Measurements from ENCODE around the gene TRAF3.
"Not testable (repeated sequence)": the region's sequence is repeated elsewhere in the genome, so short reads cannot be mapped to it uniquely, and the experiment has no call there.

TRAF3 gene

GRCh38 chr14:102926104-102926503 lies 148.9 kb downstream of the TRAF3 start:
- TF ChIP-seq EZH2 (IDR thresholded peaks at IDR 0.05; ENCODE audit: borderline replicate concordance, low read length) (no peak), CTCF (IDR thresholded peaks at IDR 0.05; ENCODE audit: low read length) (no peak)
- no peaks in the 10 kb centered on the region; the same call in 1 of the 2 replicates for H3K36me3 ChIP-seq (ENCODE audit: insufficient read depth, low read length)
- no peak overlapping the region for H3K9ac ChIP-seq (ENCODE audit: low read length)
- peaks cover 37% of the 10 kb centered on the region for H3K4me1 ChIP-seq (ENCODE audit: insufficient read depth, low read length, severe bottlenecking)
- no peak overlapping the region for H3K4me3 ChIP-seq (ENCODE audit: low read depth, low read length, poor library complexity, severe bottlenecking)
- H3K9me3 ChIP-seq (ENCODE audit: low read length) = no peaks in the 10 kb centered on the region
- no peaks in the 10 kb centered on the region for H3K27me3 ChIP-seq (ENCODE audit: insufficient read depth, low read length)
- no peaks in the 10 kb centered on the region for H3K9me2 ChIP-seq (ENCODE audit: low read depth, low read length)
- H3K4me2 ChIP-seq (ENCODE audit: low read length) = no peak overlapping the region; the same call in 1 of the 2 replicates
- H2AFZ ChIP-seq (ENCODE audit: low read length) = no peak overlapping the region
- H3F3A ChIP-seq (ENCODE audit: insufficient read depth, low read length) = no peaks in the 10 kb centered on the region
- H3K79me2 ChIP-seq (ENCODE audit: insufficient read depth, low read length) = no peaks in the 10 kb centered on the region
- no peak overlapping the region for H3K27ac ChIP-seq (ENCODE audit: low read depth, low read length, poor library complexity, severe bottlenecking)
- no peaks in the 10 kb centered on the region for H4K20me1 ChIP-seq (ENCODE audit: insufficient read depth, low read length)

- H3K4me1 ChIP-seq (ENCODE audit: insufficient read depth, low read length, severe bottlenecking) = peaks cover 44% of the 10 kb centered on the region
- H3K27me3 ChIP-seq (ENCODE audit: insufficient read depth, low read length); H3F3A ChIP-seq (ENCODE audit: insufficient read depth, low read length); H3K36me3 ChIP-seq (ENCODE audit: insufficient read depth, low read length); H3K9ac ChIP-seq (ENCODE audit: low read length); H3K9me3 ChIP-seq (ENCODE audit: low read length); H3K4me3 ChIP-seq (ENCODE audit: low read depth, low read length, poor library complexity, severe bottlenecking); H3K9me2 ChIP-seq (ENCODE audit: low read depth, low read length); H2AFZ ChIP-seq (ENCODE audit: low read length); H3K79me2 ChIP-seq (ENCODE audit: insufficient read depth, low read length); H4K20me1 ChIP-seq (ENCODE audit: insufficient read depth, low read length); H3K4me2 ChIP-seq (ENCODE audit: low read length); H3K27ac ChIP-seq (ENCODE audit: low read depth, low read length, poor library complexity, severe bottlenecking): not testable (repeated sequence)
These were observed 149.6 kb downstream of the TRAF3 start for GRCh38 chr14:102926840-102927239.

- peak overlapping the region; percentile 57; the same call in 1 of the 2 replicates for H3K4me2 ChIP-seq (ENCODE audit: low read length)
- no peaks in the 10 kb centered on the region for H3K9me2 ChIP-seq (ENCODE audit: low read depth, low read length)
- no peak overlapping the region for H3K9ac ChIP-seq (ENCODE audit: low read length)
- peaks cover 46% of the 10 kb centered on the region for H3K4me1 ChIP-seq (ENCODE audit: insufficient read depth, low read length, severe bottlenecking)
- no peaks in the 10 kb centered on the region for H4K20me1 ChIP-seq (ENCODE audit: insufficient read depth, low read length)
- no peaks in the 10 kb centered on the region for H3K27me3 ChIP-seq (ENCODE audit: insufficient read depth, low read length)
- H3K79me2 ChIP-seq (ENCODE audit: insufficient read depth, low read length) = no peaks in the 10 kb centered on the region
- H3K4me3 ChIP-seq (ENCODE audit: low read depth, low read length, poor library complexity, severe bottlenecking) = peak overlapping the region; percentile 52
- H3K36me3 ChIP-seq (ENCODE audit: insufficient read depth, low read length) = no peaks in the 10 kb centered on the region
- H3K9me3 ChIP-seq (ENCODE audit: low read length) = no peaks in the 10 kb centered on the region
- H3F3A ChIP-seq (ENCODE audit: insufficient read depth, low read length) = no peaks in the 10 kb centered on the region
- H2AFZ ChIP-seq (ENCODE audit: low read length) = no peak overlapping the region
- H3K27ac ChIP-seq (ENCODE audit: low read depth, low read length, poor library complexity, severe bottlenecking) = no peak overlapping the region
- TF ChIP-seq CTCF (IDR thresholded peaks at IDR 0.05; ENCODE audit: low read length) (no peak), EZH2 (IDR thresholded peaks at IDR 0.05; ENCODE audit: borderline replicate concordance, low read length) (no peak)
These were observed 150.2 kb downstream of the TRAF3 start for GRCh38 chr14:102927346-102927877.

GRCh38 chr14:102927878-102928411 lies 150.7 kb downstream of the TRAF3 start:
- Histone ChIP-seq H4K20me1 (ENCODE audit: insufficient read depth, low read length) (no peaks in the 10 kb centered on the region), H3K36me3 (ENCODE audit: insufficient read depth, low read length) (no peaks in the 10 kb centered on the region), H2AFZ (ENCODE audit: low read length) (no peak overlapping the region), H3K4me3 (ENCODE audit: low read depth, low read length, poor library complexity, severe bottlenecking) (peak overlapping the region; percentile 52), H3K9me2 (ENCODE audit: low read depth, low read length) (no peaks in the 10 kb centered on the region), H3K27me3 (ENCODE audit: insufficient read depth, low read length) (no peaks in the 10 kb centered on the region), H3K27ac (ENCODE audit: low read depth, low read length, poor library complexity, severe bottlenecking) (no peak overlapping the region), H3K9me3 (ENCODE audit: low read length) (no peaks in the 10 kb centered on the region), H3K4me2 (ENCODE audit: low read length) (peak overlapping the region; percentile 57), H3F3A (ENCODE audit: insufficient read depth, low read length) (no peaks in the 10 kb centered on the region), H3K79me2 (ENCODE audit: insufficient read depth, low read length) (no peaks in the 10 kb centered on the region), H3K4me1 (ENCODE audit: insufficient read depth, low read length, severe bottlenecking) (peaks cover 45% of the 10 kb centered on the region), H3K9ac (ENCODE audit: low read length) (peak overlapping the region; percentile 39; the same call in 1 of the 2 replicates)
- no peak for TF ChIP-seq EZH2 (IDR thresholded peaks at IDR 0.05; ENCODE audit: borderline replicate concordance, low read length)
- no peak for TF ChIP-seq CTCF (IDR thresholded peaks at IDR 0.05; ENCODE audit: low read length)

Data from OCI-LY1 (cell line).